ENCODE data around the gene PTPRT. TPM values are rescaled to one million over a fixed set of nuclear protein-coding genes. Genes with fewer than 3 reads are reported as not detected.

The PTPRT gene
- total RNA-seq, 1 donor = not detected

DNA sequence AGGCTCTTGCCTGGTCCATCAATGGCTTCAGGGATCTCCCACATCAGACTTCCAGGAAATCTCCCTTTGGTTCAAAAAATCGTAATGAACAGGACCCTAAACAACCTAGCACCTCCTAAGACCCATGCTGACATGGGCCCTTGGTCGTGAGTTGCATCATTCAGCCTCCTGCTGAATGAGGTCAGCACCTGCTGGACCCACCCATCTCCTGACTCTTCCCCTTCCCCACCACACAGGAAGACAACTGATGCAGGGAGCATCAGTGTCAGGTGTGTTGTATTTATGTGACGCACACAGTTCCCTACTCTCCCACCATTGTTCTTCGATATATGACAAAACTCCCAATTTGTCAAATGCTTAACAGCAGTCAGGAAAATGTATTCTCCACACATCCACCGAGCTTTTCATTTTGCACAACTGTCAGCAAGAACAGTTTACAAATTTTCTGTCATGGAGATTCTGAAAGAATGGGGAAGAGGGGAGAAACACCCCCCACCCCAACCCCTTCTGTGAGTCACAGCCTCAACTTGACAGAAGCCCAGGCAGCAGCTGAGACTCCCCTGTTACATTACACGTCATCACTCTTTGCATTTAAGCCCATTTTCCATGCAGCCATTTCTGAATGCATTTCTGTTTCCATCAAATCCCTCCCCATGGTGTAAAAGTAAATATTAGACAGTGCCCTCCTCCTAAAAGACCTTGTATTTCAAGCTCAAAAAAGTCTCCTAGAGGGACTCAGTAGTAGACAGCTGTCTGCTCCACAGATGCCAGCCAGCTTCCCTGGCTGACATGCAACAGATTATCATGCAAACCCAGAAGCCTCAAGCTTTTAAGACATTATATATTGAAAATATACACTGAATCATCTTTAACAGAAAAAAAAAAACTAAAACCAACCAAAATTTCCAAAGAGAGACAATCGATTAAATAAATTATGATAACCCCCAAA is 577.5 kb downstream of the PTPRT start:
- TF ChIP-seq, protein P1, sequence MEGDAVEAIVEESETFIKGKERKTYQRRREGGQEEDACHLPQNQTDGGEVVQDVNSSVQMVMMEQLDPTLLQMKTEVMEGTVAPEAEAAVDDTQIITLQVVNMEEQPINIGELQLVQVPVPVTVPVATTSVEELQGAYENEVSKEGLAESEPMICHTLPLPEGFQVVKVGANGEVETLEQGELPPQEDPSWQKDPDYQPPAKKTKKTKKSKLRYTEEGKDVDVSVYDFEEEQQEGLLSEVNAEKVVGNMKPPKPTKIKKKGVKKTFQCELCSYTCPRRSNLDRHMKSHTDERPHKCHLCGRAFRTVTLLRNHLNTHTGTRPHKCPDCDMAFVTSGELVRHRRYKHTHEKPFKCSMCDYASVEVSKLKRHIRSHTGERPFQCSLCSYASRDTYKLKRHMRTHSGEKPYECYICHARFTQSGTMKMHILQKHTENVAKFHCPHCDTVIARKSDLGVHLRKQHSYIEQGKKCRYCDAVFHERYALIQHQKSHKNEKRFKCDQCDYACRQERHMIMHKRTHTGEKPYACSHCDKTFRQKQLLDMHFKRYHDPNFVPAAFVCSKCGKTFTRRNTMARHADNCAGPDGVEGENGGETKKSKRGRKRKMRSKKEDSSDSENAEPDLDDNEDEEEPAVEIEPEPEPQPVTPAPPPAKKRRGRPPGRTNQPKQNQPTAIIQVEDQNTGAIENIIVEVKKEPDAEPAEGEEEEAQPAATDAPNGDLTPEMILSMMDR (IDR thresholded peaks at IDR 0.05; ENCODE audit: insufficient read depth, low read depth, low read length) = no peak
- H3K4me3 ChIP-seq (ENCODE audit: low read depth, low read length) = no peak overlapping the region
- no peak for DNase-seq (ENCODE audit: low read depth)

- TF ChIP-seq, protein P1 (IDR thresholded peaks at IDR 0.05; ENCODE audit: insufficient read depth, low read depth, low read length) = no peak
- H3K4me3 ChIP-seq (ENCODE audit: low read depth, low read length) = no peak overlapping the region
- DNase-seq (ENCODE audit: low read depth) = no peak
Observed at GRCh38 chr20:42611423-42611822, 578.3 kb downstream of the PTPRT start.

- TF ChIP-seq, protein P1 (IDR thresholded peaks at IDR 0.05; ENCODE audit: insufficient read depth, low read depth, low read length) = no peak
- DNase-seq (ENCODE audit: low read depth) = no peak
- H3K4me3 ChIP-seq (ENCODE audit: low read depth, low read length) = no peak overlapping the region
Observed at GRCh38 chr20:42610070-42610469, 579.6 kb downstream of the PTPRT start.

DNA sequence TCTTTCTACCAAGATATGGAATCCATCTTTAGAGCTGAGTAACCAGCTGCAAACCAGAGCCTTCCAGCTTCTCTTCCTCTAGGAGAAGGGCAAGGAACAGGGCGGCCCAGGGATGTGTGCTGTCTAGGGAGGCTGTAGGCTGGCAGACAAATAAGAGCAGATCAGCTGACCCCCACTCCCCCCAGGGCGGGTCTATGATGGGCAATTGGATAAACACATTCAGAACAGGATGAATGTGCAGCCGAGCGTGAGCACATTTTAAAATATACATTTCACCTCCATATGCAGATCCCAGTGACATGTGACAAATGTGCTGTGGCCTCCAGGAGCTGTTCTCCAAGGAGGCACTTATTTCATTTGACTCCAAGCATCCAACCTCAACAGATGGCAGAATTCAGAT is 580.1 kb downstream of the PTPRT start:
- DNase-seq (ENCODE audit: low read depth) = no peak
- TF ChIP-seq, protein P1 (IDR thresholded peaks at IDR 0.05; ENCODE audit: insufficient read depth, low read depth, low read length) = no peak

DNA sequence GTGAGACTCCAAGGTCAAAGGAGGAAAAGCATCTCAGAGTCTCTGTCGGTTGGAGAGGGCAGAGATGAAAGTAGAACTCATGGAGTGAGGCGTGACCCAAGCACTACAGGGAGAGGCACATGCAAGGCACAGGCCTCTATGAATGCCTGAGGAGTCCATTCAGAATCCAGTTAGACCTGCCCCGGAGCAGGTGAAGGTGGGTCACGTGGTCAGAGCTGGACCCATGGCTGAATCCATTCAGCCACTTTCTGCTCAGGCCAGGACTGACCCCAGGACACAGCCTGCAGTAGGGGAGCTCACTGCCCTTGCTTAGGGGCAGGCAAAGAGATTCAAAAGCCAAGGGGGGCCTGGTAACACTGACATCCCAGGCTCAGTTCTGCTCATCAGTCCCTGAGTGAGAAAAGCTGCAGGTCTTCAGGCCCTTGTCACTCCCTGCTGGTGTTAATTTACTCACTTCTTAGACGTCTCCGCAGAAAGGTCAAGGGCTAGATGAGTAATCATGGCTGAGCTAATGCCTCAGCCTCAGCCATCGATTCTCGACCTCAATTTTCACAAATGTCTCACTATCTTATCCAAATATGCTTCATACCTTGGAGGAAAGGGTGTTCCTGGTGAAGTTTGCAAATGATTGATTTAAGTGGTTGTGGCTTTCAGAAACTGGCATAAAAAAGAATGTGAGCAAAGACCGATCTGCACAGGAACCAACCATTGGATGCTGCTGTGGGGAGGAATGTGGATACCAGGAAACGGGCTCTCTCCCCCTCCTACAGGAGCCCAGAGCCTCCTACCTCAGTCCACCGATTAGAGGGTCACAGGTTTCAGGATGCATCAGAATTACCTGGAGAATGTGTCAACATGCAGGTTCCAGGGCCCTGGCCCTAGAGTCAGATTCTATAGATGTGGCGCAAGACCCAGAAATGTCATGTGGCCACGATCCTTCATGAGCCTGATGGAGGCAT is 584.4 kb downstream of the PTPRT start:
- no peak overlapping the region for H3K4me3 ChIP-seq (ENCODE audit: low read depth, low read length)
- DNase-seq (ENCODE audit: low read depth) = no peak

More for the DNA sequence above, 580.1 kb downstream of the PTPRT start:
- H3K4me3 ChIP-seq (ENCODE audit: low read depth, low read length) = no peak overlapping the region

GRCh38 chr20:42603655-42604054 is 586.1 kb downstream of the PTPRT start:
- TF ChIP-seq, protein P1 (IDR thresholded peaks at IDR 0.05; ENCODE audit: insufficient read depth, low read depth, low read length) = no peak
- no peak for DNase-seq (ENCODE audit: low read depth)
- no peak overlapping the region for H3K4me3 ChIP-seq (ENCODE audit: low read depth, low read length)

More for the DNA sequence above, 584.4 kb downstream of the PTPRT start:
- TF ChIP-seq, protein P1 (IDR thresholded peaks at IDR 0.05; ENCODE audit: insufficient read depth, low read depth, low read length) = no peak
